Mesothelial cell of epicardium (in vitro differentiated cells): ENCODE measurements around the gene FANCI. TPM values are rescaled to one million over a fixed set of nuclear protein-coding genes. Genes with fewer than 3 reads are reported as not detected.

Experiments
- DNase-seq, 2 experiments: peaks; one replicate each; pipeline ENCODE4 v3.0.0; 2021; ENCODE audit warnings: low spot score in 2 of 2; ENCODE audit not compliant: unreplicated experiment in 2 of 2
- H3K27ac Mint-ChIP-seq: 2 replicates; pipeline ENCODE4 v1.8.0; 2021; ENCODE audit warnings: mixed read lengths
- H3K27me3 Mint-ChIP-seq: 2 replicates; pipeline ENCODE4 v1.8.0; 2021; ENCODE audit warnings: low read depth, mixed read lengths
- H3K36me3 Mint-ChIP-seq: 2 replicates; pipeline ENCODE4 v1.8.0; 2021; ENCODE audit warnings: mixed read lengths
- H3K4me1 Mint-ChIP-seq: 2 replicates; pipeline ENCODE4 v1.8.0; 2021; ENCODE audit warnings: mixed read lengths
- H3K4me3 Mint-ChIP-seq: 2 replicates; pipeline ENCODE4 v1.8.0; 2021; ENCODE audit warnings: mild to moderate bottlenecking, moderate library complexity, mixed read lengths
- H3K9me3 Mint-ChIP-seq: 2 replicates; pipeline ENCODE4 v1.8.0; 2021; ENCODE audit warnings: mixed read lengths
- total RNA-seq: library from RNA; stranded (reverse); gene quantifications from 3 replicates; pipeline ENCODE4 v1.2.1, GENCODE V29; 2021
- TF ChIP-seq, protein P1 (sequence below): fragments of 200-600 bp; sonication (generic); IDR thresholded peaks from one replicate; pipeline ENCODE4 v1.5.0; 2021; ENCODE audit warnings: antibody characterized with exemption; ENCODE audit not compliant: unreplicated experiment

FANCI gene
- total RNA-seq, 1 donor from 2014 or later = 37.2 TPM

- Mint-ChIP-seq H3K4me3 (no peak overlapping the region), H3K27ac (no peak overlapping the region), H3K36me3 (no peaks in the 10 kb centered on the region), H3K27me3 (peaks cover 72% of the 10 kb centered on the region), H3K9me3 (peaks cover 4% of the 10 kb centered on the region), H3K4me1 (no peaks in the 10 kb centered on the region)
- TF ChIP-seq, protein P1, sequence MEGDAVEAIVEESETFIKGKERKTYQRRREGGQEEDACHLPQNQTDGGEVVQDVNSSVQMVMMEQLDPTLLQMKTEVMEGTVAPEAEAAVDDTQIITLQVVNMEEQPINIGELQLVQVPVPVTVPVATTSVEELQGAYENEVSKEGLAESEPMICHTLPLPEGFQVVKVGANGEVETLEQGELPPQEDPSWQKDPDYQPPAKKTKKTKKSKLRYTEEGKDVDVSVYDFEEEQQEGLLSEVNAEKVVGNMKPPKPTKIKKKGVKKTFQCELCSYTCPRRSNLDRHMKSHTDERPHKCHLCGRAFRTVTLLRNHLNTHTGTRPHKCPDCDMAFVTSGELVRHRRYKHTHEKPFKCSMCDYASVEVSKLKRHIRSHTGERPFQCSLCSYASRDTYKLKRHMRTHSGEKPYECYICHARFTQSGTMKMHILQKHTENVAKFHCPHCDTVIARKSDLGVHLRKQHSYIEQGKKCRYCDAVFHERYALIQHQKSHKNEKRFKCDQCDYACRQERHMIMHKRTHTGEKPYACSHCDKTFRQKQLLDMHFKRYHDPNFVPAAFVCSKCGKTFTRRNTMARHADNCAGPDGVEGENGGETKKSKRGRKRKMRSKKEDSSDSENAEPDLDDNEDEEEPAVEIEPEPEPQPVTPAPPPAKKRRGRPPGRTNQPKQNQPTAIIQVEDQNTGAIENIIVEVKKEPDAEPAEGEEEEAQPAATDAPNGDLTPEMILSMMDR = no peak
- no peak for DNase-seq
These were observed 99.1 kb downstream of the FANCI start for GRCh38 chr15:89342840-89343239.

DNA sequence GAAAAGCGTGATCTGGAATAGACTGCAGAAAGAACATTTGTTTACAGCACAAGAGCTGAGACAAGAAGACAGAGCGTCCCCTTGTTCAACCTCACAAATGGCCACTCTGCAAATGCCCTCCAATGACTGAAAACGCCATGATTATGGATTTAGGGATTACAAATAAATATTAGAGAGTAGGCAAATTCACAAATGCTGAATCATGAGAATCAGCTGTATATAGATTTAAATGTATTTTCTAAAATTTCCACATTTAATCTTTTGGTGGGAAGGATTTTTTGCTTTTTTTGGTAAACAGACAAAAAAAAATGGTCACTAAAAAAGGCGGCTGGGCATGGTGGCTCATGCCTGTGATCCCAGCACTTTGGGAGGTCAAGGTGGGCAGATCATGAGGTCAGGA is 101.5 kb downstream of the FANCI start:
- no peaks in the 10 kb centered on the region for H3K4me1 Mint-ChIP-seq
- TF ChIP-seq, protein P1 = no peak
- peaks cover 4% of the 10 kb centered on the region for H3K9me3 Mint-ChIP-seq
- H3K27ac Mint-ChIP-seq = no peak overlapping the region
- no peaks in the 10 kb centered on the region for H3K36me3 Mint-ChIP-seq
- H3K27me3 Mint-ChIP-seq = peaks cover 79% of the 10 kb centered on the region
- H3K4me3 Mint-ChIP-seq = no peak overlapping the region
- no peak for DNase-seq

DNA sequence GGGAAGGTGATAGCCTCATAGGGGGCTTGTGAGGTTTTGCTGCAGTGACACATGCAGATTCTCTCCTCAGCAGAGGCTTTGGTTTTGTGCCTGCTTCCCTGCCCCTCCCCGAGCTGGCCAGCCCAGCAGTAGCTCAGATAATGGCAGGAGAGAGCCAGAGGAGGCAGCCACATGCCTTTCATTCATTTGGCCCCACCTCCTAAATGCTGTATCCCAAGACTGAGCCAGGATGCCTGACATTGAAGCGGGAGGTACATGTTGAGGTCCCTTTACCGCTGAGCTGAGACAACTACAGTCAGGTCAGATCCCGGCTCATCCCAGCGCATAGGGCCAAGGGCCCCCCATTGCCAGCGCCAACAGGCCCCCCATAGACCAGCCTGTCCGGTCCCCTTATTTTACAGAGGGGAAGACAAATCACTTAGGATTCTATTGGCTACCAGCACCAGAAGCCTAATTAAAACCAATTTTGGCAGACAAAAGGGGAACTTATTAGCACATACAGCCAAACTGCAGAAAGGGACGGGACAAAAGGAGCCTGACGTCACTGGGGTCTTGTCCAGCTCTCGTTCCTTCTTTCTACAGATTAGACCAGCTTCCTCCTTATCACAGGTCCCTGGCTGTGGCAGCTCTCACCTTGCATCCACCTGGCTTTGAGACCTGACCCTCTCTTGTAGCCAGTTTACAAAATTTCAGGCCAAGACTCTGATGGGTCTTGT is 102.9 kb downstream of the FANCI start:
- TF ChIP-seq, protein P1 = no peak
- H3K9me3 Mint-ChIP-seq = peaks cover 4% of the 10 kb centered on the region
- no peaks in the 10 kb centered on the region for H3K4me1 Mint-ChIP-seq
- no peaks in the 10 kb centered on the region for H3K36me3 Mint-ChIP-seq
- H3K4me3 Mint-ChIP-seq = no peak overlapping the region
- peaks cover 77% of the 10 kb centered on the region for H3K27me3 Mint-ChIP-seq
- no peak overlapping the region for H3K27ac Mint-ChIP-seq
- DNase-seq = no peak

DNA sequence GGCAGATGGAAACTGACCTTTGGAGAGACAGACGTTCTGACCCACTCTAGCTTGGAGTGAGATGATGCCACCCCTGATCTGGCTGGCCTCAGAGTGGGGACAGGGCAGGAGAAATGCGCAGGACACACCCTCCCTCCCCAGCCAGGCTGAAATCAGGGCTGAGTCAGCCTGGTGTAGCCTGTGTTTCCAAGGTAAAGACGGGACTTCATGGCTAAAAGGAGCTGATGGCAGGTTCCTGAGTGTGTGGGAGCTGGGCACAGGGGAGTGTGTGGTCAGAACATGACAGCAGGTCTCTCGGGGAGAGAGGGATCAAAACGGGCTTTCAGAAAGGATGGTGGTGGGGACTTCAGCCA is 105.4 kb downstream of the FANCI start:
- no peak overlapping the region for H3K4me3 Mint-ChIP-seq
- no peak overlapping the region for H3K27ac Mint-ChIP-seq
- peaks cover 77% of the 10 kb centered on the region for H3K27me3 Mint-ChIP-seq
- no peaks in the 10 kb centered on the region for H3K36me3 Mint-ChIP-seq
- H3K9me3 Mint-ChIP-seq = peaks cover 4% of the 10 kb centered on the region
- TF ChIP-seq, protein P1 = no peak
- no peak for DNase-seq
- H3K4me1 Mint-ChIP-seq = no peaks in the 10 kb centered on the region

- Mint-ChIP-seq H3K27me3 (peaks cover 82% of the 10 kb centered on the region), H3K4me1 (no peaks in the 10 kb centered on the region), H3K27ac (no peak overlapping the region), H3K4me3 (no peak overlapping the region), H3K9me3 (no peaks in the 10 kb centered on the region), H3K36me3 (no peaks in the 10 kb centered on the region)
- DNase-seq = no peak
- TF ChIP-seq, protein P1 = no peak
These were observed 108.7 kb downstream of the FANCI start for GRCh38 chr15:89352476-89352875.
